ENCODE data around the gene SLC7A8. TPM values are rescaled to one million over a fixed set of nuclear protein-coding genes. Genes with fewer than 3 reads are reported as not detected.

The SLC7A8 gene
- polyA plus RNA-seq, 1 donor (not counting 4 experiments of a cell fraction or from before 2014, with no cell fraction given), result 29.1 TPM

- no peak for TF ChIP-seq EZH2 (IDR thresholded peaks at IDR 0.05; ENCODE audit: low read length)
- TF ChIP-seq, protein P1, sequence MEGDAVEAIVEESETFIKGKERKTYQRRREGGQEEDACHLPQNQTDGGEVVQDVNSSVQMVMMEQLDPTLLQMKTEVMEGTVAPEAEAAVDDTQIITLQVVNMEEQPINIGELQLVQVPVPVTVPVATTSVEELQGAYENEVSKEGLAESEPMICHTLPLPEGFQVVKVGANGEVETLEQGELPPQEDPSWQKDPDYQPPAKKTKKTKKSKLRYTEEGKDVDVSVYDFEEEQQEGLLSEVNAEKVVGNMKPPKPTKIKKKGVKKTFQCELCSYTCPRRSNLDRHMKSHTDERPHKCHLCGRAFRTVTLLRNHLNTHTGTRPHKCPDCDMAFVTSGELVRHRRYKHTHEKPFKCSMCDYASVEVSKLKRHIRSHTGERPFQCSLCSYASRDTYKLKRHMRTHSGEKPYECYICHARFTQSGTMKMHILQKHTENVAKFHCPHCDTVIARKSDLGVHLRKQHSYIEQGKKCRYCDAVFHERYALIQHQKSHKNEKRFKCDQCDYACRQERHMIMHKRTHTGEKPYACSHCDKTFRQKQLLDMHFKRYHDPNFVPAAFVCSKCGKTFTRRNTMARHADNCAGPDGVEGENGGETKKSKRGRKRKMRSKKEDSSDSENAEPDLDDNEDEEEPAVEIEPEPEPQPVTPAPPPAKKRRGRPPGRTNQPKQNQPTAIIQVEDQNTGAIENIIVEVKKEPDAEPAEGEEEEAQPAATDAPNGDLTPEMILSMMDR (optimal IDR thresholded peaks at IDR 0.05 in 1 of 3, IDR thresholded peaks at IDR 0.05 in 1 of 3, conservative IDR thresholded peaks at IDR 0.05 in 1 of 3; ENCODE audit: extremely low read depth in 1 of 3, insufficient read depth in 2 of 3, low read length in 3 of 3), result peak in 1 of 3 experiments; percentile 22
- peaks cover 27% of the 10 kb centered on the region for H3K4me1 ChIP-seq (ENCODE audit: control insufficient read depth, extremely low read depth, insufficient read depth, low read length)
- no peak for FAIRE-seq
- H3K9me3 ChIP-seq (ENCODE audit: control insufficient read depth, low read depth, low read length), result no peaks in the 10 kb centered on the region
- no peaks in the 10 kb centered on the region for H3K9me1 ChIP-seq (ENCODE audit: control insufficient read depth, extremely low read depth, insufficient read depth, low read length)
- DNase-seq (ENCODE audit: low read depth, low spot score), result no peak
- no peaks in the 10 kb centered on the region for H3K79me2 ChIP-seq (ENCODE audit: control insufficient read depth, insufficient read depth, low read length)
- no peak overlapping the region for H3K9ac ChIP-seq (ENCODE audit: control insufficient read depth, extremely low read depth, insufficient read depth, low read length)
- no peak overlapping the region for H3K4me3 ChIP-seq (ENCODE audit: control insufficient read depth in 2 of 3, extremely low read depth in 1 of 3, insufficient read depth in 2 of 3, low read depth in 1 of 3, low read length in 3 of 3)
- peaks cover 6 to 12% of the 10 kb centered on the region in 2 experiments for H3K36me3 ChIP-seq (ENCODE audit: control insufficient read depth in 2 of 2, extremely low read depth in 1 of 2, insufficient read depth in 2 of 2, low read length in 2 of 2)
- H2AFZ ChIP-seq (ENCODE audit: control insufficient read depth, low read length), result no peak overlapping the region
- no peaks in the 10 kb centered on the region for H4K20me1 ChIP-seq (ENCODE audit: control insufficient read depth, extremely low read depth, insufficient read depth, low read length)
- no peaks in the 10 kb centered on the region for H3K27me3 ChIP-seq (ENCODE audit: control insufficient read depth, extremely low read depth, insufficient read depth, low read length)
- no peak overlapping the region for H3K4me2 ChIP-seq (ENCODE audit: control insufficient read depth, extremely low read depth, insufficient read depth, low read depth, low read length)
- dilution Hi-C loops (cut with MboI; ENCODE audit: extremely low pct_ligation_motif_present, low sequenced_read_pairs), result no loop called here
- no peak overlapping the region for H3K27ac ChIP-seq (ENCODE audit: control insufficient read depth, insufficient read depth, low read length)
Measured at GRCh38 chr14:23125933-23126524, 57.4 kb downstream of the SLC7A8 start.

GRCh38 chr14:23125011-23125410 lies 58.4 kb downstream of the SLC7A8 start:
- Histone ChIP-seq H3K4me3 (ENCODE audit: control insufficient read depth in 2 of 3, extremely low read depth in 1 of 3, insufficient read depth in 2 of 3, low read depth in 1 of 3, low read length in 3 of 3) (no peak overlapping the region), H4K20me1 (ENCODE audit: control insufficient read depth, extremely low read depth, insufficient read depth, low read length) (no peaks in the 10 kb centered on the region), H3K4me1 (ENCODE audit: control insufficient read depth, extremely low read depth, insufficient read depth, low read length) (peaks cover 19% of the 10 kb centered on the region), H3K27me3 (ENCODE audit: control insufficient read depth, extremely low read depth, insufficient read depth, low read length) (no peaks in the 10 kb centered on the region), H3K9me3 (ENCODE audit: control insufficient read depth, low read depth, low read length) (no peaks in the 10 kb centered on the region), H3K9ac (ENCODE audit: control insufficient read depth, extremely low read depth, insufficient read depth, low read length) (no peak overlapping the region), H3K36me3 (ENCODE audit: control insufficient read depth in 2 of 2, extremely low read depth in 1 of 2, insufficient read depth in 2 of 2, low read length in 2 of 2) (peaks cover 6 to 12% of the 10 kb centered on the region in 2 experiments), H3K79me2 (ENCODE audit: control insufficient read depth, insufficient read depth, low read length) (no peaks in the 10 kb centered on the region), H2AFZ (ENCODE audit: control insufficient read depth, low read length) (no peak overlapping the region), H3K4me2 (ENCODE audit: control insufficient read depth, extremely low read depth, insufficient read depth, low read depth, low read length) (no peak overlapping the region), H3K27ac (ENCODE audit: control insufficient read depth, insufficient read depth, low read length) (no peak overlapping the region), H3K9me1 (ENCODE audit: control insufficient read depth, extremely low read depth, insufficient read depth, low read length) (no peaks in the 10 kb centered on the region)
- TF ChIP-seq EZH2 (IDR thresholded peaks at IDR 0.05; ENCODE audit: low read length), result no peak
- TF ChIP-seq, protein P1 (optimal IDR thresholded peaks at IDR 0.05 in 1 of 3, IDR thresholded peaks at IDR 0.05 in 1 of 3, conservative IDR thresholded peaks at IDR 0.05 in 1 of 3; ENCODE audit: extremely low read depth in 1 of 3, insufficient read depth in 2 of 3, low read length in 3 of 3), result no peak
- DNase-seq (ENCODE audit: low read depth, low spot score) (no peak), FAIRE-seq (no peak)
- dilution Hi-C loops (cut with MboI; ENCODE audit: extremely low pct_ligation_motif_present, low sequenced_read_pairs), result no loop called here

All from keratinocyte (primary cell).